Embryonic facial prominence (tissue), 1 donor: ENCODE data around the gene NRN1L.
"Not testable (repeated sequence)": the region's sequence is repeated elsewhere in the genome, so short reads cannot be mapped to it uniquely, and the experiment has no call there.

Source experiments
- DNase-seq: peaks from one replicate; pipeline ENCODE4 v3.0.0-alpha.2; 2016; ENCODE audit errors: extremely low spot score

The NRN1L gene

DNA sequence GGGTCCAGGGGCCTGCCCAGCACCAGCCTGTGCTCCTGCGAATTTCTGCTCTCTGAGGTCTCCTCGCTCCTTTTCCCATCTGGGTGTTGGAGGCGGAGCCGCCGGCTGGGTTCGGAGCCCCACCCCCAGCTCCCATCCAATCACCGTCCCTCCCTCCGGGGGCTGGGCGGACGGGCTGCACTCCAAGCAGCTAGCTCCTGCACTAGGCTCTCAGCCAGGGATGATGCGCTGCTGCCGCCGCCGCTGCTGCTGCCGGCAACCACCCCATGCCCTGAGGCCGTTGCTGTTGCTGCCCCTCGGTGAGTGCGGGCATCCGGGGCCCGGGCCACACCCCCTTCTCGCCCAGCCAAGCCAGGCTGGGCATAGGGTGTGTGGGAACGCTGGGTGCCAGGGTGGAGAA, at the start of gene NRN1L:
Gene NRN1L (plus strand): TSS at position 202 of the 400 bp plus-strand sequence. CDS start 19 bp downstream, at position 221.
- peak; percentile 46 for DNase-seq

DNA sequence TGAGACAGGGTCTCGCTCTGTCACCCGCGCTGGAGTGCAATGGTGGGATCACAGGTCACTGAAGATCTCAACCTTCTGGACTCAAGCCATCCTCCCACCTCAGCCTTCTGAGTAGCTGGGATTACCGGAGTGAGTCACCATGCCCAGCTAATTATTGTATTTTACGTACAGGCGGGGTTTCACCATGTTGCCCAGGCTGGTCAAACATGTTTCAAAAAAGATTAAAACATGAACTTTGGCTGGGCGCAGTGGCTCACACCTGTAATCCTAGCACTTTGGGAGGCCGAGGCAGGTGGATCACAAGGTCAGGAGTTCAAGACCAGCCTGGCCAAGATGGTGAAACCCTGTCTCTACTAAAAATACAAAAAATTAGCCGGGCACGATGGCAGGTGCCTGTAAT, 47.5 kb upstream of the NRN1L start:
- DNase-seq, result not testable (repeated sequence)

GRCh38 chr16:67837811-67838210, 46.9 kb upstream of the NRN1L start:
- no peak for DNase-seq

- DNase-seq, result no peak
Observed at GRCh38 chr16:67841198-67841815, 43.4 kb upstream of the NRN1L start.

DNA sequence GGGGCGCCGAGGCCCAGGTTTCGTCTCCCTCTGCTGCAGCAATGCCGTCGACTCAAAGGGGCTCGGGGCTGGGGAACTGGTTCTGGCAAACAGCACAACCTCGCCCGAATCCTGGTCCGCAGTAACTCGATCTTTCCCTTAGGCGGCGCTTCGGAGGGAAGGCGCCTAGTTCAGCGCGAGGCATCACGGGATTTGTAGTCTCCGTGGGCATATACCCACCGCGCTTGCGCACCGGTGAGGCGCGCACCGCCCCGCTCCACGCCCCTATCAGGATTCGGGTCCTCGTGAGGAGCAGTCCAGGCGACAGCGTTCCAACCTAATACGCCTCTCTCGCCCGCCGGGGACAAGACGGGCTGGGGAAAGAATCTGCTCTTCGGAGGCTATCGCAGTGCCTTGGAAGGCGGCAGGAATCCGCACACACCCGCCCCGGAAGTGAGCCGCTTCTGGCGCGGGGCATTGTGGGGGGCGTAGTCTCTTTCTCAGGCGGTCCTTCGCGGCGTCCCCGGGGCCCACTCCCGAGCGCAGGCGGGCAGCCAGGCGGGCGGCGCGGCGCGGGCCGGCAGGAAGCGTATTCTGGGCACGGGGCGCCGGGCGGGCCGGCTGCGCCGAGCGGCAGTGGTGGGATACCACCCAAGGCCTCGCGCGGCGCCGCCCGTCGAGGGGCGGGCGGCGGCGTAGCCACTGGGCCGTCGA, 42.7 kb upstream of the NRN1L start, which contains the start of gene THAP11:
Gene THAP11 (plus strand): TSS at position 505 of the 693 bp plus-strand sequence. CDS start 235 bp downstream, outside the sequence.
- DNase-seq, result peak; percentile 94

DNA sequence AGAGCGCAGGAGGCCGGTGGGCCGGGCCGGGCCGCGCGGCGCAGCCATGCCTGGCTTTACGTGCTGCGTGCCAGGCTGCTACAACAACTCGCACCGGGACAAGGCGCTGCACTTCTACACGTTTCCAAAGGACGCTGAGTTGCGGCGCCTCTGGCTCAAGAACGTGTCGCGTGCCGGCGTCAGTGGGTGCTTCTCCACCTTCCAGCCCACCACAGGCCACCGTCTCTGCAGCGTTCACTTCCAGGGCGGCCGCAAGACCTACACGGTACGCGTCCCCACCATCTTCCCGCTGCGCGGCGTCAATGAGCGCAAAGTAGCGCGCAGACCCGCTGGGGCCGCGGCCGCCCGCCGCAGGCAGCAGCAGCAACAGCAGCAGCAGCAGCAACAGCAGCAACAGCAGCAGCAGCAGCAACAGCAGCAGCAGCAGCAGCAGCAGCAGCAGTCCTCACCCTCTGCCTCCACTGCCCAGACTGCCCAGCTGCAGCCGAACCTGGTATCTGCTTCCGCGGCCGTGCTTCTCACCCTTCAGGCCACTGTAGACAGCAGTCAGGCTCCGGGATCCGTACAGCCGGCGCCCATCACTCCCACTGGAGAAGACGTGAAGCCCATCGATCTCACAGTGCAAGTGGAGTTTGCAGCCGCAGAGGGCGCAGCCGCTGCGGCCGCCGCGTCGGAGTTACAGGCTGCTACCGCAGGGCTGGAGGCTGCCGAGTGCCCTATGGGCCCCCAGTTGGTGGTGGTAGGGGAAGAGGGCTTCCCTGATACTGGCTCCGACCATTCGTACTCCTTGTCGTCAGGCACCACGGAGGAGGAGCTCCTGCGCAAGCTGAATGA, 42.0 kb upstream of the NRN1L start:
- DNase-seq, result no peak

DNA sequence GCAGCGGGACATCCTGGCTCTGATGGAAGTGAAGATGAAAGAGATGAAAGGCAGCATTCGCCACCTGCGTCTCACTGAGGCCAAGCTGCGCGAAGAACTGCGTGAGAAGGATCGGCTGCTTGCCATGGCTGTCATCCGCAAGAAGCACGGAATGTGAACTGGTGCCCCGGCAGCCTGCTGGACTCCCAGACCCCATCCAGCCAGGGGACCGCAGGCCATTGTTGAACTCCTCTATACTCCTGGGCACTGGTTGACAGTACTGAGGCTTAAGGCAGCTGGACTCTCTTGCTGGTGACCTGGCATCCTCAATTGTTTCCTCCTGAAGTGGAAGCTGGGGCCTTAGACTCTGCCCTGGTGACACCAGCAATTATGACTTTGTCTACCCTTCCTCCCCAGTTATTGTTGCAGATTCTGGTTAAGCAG, 41.3 kb upstream of the NRN1L start:
- DNase-seq, result no peak

- DNase-seq, result no peak
Observed at GRCh38 chr16:67844497-67844896, 40.2 kb upstream of the NRN1L start.

DNA sequence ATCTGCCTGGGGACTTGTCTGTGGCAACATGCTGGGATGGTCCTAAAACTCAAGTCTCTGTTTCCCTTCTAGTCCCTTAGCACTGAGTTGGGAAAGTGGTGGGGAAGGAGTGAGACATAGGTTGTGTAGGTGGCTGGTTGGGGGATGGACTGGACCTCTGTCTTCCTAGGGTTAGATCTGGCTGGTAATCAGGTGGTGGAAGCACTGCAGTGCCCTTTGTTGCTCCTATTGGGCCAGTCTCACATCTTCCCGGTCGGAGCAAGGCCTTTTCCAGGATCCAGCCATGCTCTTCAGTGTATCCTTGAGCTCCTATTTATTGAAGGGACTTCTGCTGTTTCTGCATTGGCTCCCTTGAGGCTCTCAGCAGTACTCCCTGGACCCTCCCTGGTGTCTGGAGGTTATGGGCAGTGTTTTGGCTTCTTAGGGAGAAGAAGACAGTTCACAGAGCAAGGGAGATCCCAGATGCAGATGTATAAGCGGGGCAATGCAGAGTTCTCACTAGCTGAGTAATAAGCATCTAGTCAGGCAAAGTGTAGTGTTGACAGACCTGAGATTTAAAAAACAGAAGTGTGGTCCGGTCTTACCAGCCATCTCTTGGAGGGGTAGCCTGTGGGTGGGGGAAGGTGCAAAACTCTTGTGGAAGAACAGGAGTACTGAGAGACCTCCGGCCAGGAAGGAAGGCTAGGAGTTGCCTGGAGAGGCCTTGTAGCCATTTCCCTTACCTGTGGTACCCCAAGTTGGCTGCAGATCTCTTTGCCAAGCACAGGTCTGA, 39.2 kb upstream of the NRN1L start:
- no peak for DNase-seq

GRCh38 chr16:67846063-67846319, 38.7 kb upstream of the NRN1L start:
- no peak for DNase-seq

- DNase-seq, result peak; percentile 88
Observed at GRCh38 chr16:67846320-67847063, 38.2 kb upstream of the NRN1L start, which contains the start of gene NUTF2. TSS of gene NUTF2 (plus strand) at chr16:67846933. CDS start at chr16:67865131, 18,198 bp downstream.

GRCh38 chr16:67847064-67847861, 37.4 kb upstream of the NRN1L start, which contains the start of gene CENPT:
TSS of gene CENPT (minus strand) at chr16:67847693. CDS start at chr16:67833859, 13,834 bp downstream.
- no peak for DNase-seq

- no peak for DNase-seq
Observed at GRCh38 chr16:67848118-67848517, 36.6 kb upstream of the NRN1L start.

- DNase-seq, result no peak
Observed at GRCh38 chr16:67853670-67854069, 31.0 kb upstream of the NRN1L start.

- DNase-seq, result no peak
Observed at GRCh38 chr16:67855789-67856188, 28.9 kb upstream of the NRN1L start.

- no peak for DNase-seq
Observed at GRCh38 chr16:67856927-67857546, 27.6 kb upstream of the NRN1L start.

- no peak for DNase-seq
Observed at GRCh38 chr16:67857547-67858233, 27.0 kb upstream of the NRN1L start.

DNA sequence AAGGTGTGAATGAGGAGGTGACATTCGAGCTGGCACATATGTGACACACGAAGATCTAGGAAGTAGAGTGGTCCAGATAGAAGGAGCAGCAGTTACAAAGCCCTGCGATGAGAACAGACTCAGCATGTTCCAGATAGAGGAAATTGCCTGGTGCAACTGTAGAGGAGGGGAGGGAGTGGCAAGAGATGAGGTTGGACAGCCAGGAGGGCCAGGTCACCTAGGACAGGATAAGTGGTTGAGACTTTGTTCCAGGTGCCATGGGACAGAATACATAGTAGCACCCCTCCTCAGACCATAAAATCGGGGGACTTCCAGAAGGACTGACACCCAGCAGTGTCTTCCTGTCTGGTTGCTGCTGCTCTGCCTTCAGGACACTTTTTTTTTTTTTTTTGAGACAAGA, 26.2 kb upstream of the NRN1L start:
- DNase-seq, result no peak
